Testis (tissue), 2 donors: ENCODE data around the gene ERICH2.

Experiments
- POLR2A ChIP-seq: fragments of 450-650 bp; IDR thresholded peaks from one replicate; pipeline ENCODE4 v1.6.1; 2017; ENCODE audit warnings: antibody characterized with exemption, mild to moderate bottlenecking, moderate library complexity
- TF ChIP-seq, protein P1 (sequence below), 3 experiments: fragments of 450-650 bp in 2 of 3; fragments of 200-600 bp in 1 of 3; sonication (generic) in 1 of 3; IDR thresholded peaks; one replicate each; pipeline ENCODE4 v1.5.1; 2016 to 2019; ENCODE audit warnings: antibody characterized with exemption in 3 of 3, mild to moderate bottlenecking in 2 of 3, moderate library complexity in 1 of 3

DNA sequence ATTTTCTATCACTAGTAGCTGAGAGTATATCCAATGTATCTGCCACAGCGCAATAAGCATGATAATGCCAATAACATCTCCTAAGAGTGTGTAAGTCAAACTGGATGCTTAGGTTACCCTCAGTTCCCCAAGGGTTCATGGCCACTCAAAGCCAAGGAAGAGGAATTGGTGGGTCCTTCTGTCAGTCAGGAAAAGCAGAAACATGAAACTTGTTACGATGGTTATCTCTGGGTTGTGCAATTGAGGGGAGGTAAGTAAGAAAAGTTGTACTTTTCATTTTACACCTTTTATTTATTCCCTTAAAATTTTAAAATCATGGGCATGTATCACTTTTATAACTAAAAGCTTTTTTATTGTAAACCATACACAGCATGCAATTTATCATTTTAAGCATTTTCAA is 36.4 kb downstream of the ERICH2 start:
- no peak for TF ChIP-seq POLR2A
- TF ChIP-seq, protein P1, sequence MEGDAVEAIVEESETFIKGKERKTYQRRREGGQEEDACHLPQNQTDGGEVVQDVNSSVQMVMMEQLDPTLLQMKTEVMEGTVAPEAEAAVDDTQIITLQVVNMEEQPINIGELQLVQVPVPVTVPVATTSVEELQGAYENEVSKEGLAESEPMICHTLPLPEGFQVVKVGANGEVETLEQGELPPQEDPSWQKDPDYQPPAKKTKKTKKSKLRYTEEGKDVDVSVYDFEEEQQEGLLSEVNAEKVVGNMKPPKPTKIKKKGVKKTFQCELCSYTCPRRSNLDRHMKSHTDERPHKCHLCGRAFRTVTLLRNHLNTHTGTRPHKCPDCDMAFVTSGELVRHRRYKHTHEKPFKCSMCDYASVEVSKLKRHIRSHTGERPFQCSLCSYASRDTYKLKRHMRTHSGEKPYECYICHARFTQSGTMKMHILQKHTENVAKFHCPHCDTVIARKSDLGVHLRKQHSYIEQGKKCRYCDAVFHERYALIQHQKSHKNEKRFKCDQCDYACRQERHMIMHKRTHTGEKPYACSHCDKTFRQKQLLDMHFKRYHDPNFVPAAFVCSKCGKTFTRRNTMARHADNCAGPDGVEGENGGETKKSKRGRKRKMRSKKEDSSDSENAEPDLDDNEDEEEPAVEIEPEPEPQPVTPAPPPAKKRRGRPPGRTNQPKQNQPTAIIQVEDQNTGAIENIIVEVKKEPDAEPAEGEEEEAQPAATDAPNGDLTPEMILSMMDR (IDR thresholded peaks at IDR 0.05), result no peak
